Sigmoid colon (tissue), 7 donors: ENCODE results near the gene BPI. TPM values are rescaled to one million over a fixed set of nuclear protein-coding genes. Genes with fewer than 3 reads are reported as not detected.

Source experiments
- DNase-seq: peaks from one replicate; pipeline ENCODE4 v3.0.0-alpha.2; 2019
- H3K27ac ChIP-seq, 4 donors: fragments of 200-600 bp; sonication (generic); one replicate each; pipeline ENCODE4 v1.5.1; 2016 to 2019; ENCODE audit warnings: mild to moderate bottlenecking in 1 of 4
- H3K27me3 ChIP-seq, 3 donors: fragments of 200-600 bp; sonication (generic); one replicate each; pipeline ENCODE4 v1.5.1; 2019; ENCODE audit warnings: mild to moderate bottlenecking in 1 of 3
- H3K36me3 ChIP-seq, 4 donors: fragments of 200-600 bp; sonication (generic); one replicate each; pipeline ENCODE4 v1.5.1; 2016 to 2019
- H3K4me1 ChIP-seq, 4 donors: fragments of 200-600 bp; sonication (generic); one replicate each; pipeline ENCODE4 v1.5.1; 2017 to 2019
- H3K4me3 ChIP-seq, 4 donors: fragments of 200-600 bp; sonication (generic); one replicate each; pipeline ENCODE4 v1.5.1; 2017 to 2019; ENCODE audit warnings: mild to moderate bottlenecking in 2 of 4, moderate library complexity in 1 of 4
- H3K9me3 ChIP-seq, 4 donors: fragments of 200-600 bp in 3 of 4; sonication (generic) in 3 of 4; one replicate each; pipeline versions ENCODE4 v1.5.1 to v1.6.1; 2013 to 2019
- EP300 ChIP-seq, 4 donors: sonication (generic); formaldehyde crosslinking; IDR thresholded peaks; one replicate each; pipeline ENCODE4 v1.6.1; 2017; ENCODE audit warnings: antibody characterized with exemption in 4 of 4
- POLR2A ChIP-seq, 2 donors: fragments of 450-650 bp; IDR thresholded peaks; one replicate each; pipeline ENCODE4 v1.6.1; 2016; ENCODE audit warnings: antibody characterized with exemption in 2 of 2, mild to moderate bottlenecking in 2 of 2, moderate library complexity in 2 of 2
- POLR2AphosphoS5 ChIP-seq, 4 donors: sonication (generic); formaldehyde crosslinking; IDR thresholded peaks; one replicate each; pipeline ENCODE4 v1.6.1; 2017; ENCODE audit warnings: antibody characterized with exemption in 4 of 4
- WGBS, 2 donors: extraction: QIAGEN DNeasy Blood & Tissue Kit; methylation state at CpG; one replicate each; pipeline ENCODE4 v1.1.7; 2013; 5-methylcytosine and 5-hydroxymethylcytosine counted together
- intact Hi-C: fragments of 100-400 bp; cut with DNase I; formaldehyde crosslinking; loops from one replicate; pipeline ENCODE4 v1.15.1; 2023
- polyA plus RNA-seq, 3 donors: library from polyadenylated mRNA; stranded (reverse); fragments of 200-250 nt; gene quantifications; one replicate each; pipeline ENCODE4 v1.2.3, GENCODE V29; 2013
- total RNA-seq, 4 donors: library from RNA; depleted of rRNA; stranded (reverse); fragments of >200 nt; gene quantifications; one replicate each; pipeline ENCODE4 v1.1.0, GENCODE V29; 2016
- TF ChIP-seq, protein P1 (sequence below), 4 experiments: fragments of 450-650 bp in 3 of 4; fragments of 200-600 bp in 1 of 4; IDR thresholded peaks; one replicate each; pipeline ENCODE4 v1.5.1; 2016 to 2019; ENCODE audit warnings: antibody characterized with exemption in 4 of 4, mild to moderate bottlenecking in 3 of 4, moderate library complexity in 2 of 4
- donor health status: healthy with polysubstance abuse.
- donor health status: Bipolar disorder and iron deficiency.
- donor health status: healthy.

Gene BPI
- total and polyA plus RNA-seq, 7 donors = 0.09 to 0.99 TPM; not detected in 5

DNA sequence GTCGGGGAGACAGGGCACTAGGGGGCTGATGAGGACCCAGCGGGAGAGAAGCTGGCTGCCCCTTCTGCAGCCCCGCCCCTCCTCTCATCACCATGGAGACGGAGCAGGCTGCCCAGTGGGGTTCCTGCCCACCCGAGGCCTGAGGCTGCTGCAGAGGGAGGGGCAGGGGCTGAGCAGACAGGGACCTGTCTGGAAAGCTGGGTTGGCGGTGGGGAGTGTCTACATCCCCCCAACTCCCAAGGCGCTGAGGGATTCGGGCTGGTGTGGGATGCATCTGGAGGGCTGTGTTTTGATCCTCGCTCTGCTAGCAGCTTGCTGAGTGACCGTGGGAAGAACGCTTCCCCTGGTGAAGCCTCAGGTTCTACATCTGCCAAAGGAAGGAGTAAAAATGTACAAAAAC, 1.2 kb upstream of the BPI start:
- intact Hi-C loops = no loop called here
- peaks cover 0 to 18% (median 16%) of the 10 kb centered on the region in 4 donors for H3K4me1 ChIP-seq
- H3K36me3 ChIP-seq = no peaks in the 10 kb centered on the region
- H3K27me3 ChIP-seq = peaks cover 0 to 33% (median 0%) of the 10 kb centered on the region in 3 donors
- WGBS, 2 donors = 29 to 47% methylated on average over 11 of the region's 11 CpGs
- TF ChIP-seq, protein P1, sequence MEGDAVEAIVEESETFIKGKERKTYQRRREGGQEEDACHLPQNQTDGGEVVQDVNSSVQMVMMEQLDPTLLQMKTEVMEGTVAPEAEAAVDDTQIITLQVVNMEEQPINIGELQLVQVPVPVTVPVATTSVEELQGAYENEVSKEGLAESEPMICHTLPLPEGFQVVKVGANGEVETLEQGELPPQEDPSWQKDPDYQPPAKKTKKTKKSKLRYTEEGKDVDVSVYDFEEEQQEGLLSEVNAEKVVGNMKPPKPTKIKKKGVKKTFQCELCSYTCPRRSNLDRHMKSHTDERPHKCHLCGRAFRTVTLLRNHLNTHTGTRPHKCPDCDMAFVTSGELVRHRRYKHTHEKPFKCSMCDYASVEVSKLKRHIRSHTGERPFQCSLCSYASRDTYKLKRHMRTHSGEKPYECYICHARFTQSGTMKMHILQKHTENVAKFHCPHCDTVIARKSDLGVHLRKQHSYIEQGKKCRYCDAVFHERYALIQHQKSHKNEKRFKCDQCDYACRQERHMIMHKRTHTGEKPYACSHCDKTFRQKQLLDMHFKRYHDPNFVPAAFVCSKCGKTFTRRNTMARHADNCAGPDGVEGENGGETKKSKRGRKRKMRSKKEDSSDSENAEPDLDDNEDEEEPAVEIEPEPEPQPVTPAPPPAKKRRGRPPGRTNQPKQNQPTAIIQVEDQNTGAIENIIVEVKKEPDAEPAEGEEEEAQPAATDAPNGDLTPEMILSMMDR (IDR thresholded peaks at IDR 0.05) = no peak
- TF ChIP-seq POLR2A (IDR thresholded peaks at IDR 0.05) (no peak), EP300 (IDR thresholded peaks at IDR 0.05) (no peak), POLR2AphosphoS5 (IDR thresholded peaks at IDR 0.05) (no peak)
- no peak overlapping the region for H3K4me3 ChIP-seq
- no peaks in the 10 kb centered on the region for H3K9me3 ChIP-seq
- DNase-seq = peak; percentile 56
- no peak overlapping the region for H3K27ac ChIP-seq

DNA sequence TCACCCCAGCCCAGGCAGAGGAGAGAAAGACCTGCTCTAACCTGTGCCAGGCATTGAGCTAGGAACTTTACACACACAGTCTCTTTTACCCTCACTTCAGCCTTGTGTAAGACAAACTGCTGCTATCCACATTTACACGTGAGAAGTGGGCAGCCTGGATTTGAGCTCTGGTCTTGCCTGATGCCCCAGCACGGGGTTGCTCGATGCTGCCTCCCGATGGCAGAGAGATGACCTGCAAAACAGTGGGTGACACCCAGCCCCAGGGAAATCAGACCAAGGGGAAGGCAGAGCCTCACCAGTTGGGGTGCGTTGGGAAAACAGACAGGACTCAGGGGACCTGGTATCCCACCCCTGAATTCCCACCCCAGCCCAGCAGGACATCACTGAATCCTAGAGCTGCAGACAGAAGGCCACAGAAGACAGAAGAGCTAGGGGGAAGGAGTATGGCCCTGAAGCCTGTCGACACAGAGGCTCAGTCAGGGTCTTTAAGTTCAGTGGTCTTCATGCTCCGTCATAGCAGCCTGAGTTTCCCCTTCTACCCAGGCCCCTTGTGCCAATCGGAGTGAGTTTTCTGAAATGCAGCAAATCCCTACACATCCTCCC, 990 bp downstream of the BPI start:
- Histone ChIP-seq H3K9me3 (no peaks in the 10 kb centered on the region), H3K27me3 (peaks cover 0 to 33% (median 0%) of the 10 kb centered on the region in 3 donors), H3K36me3 (no peaks in the 10 kb centered on the region), H3K4me1 (peaks cover 0 to under 1% (median 0%) of the 10 kb centered on the region in 4 donors), H3K4me3 (no peak overlapping the region), H3K27ac (no peak overlapping the region)
- no peak for DNase-seq
- intact Hi-C loops = no loop called here
- WGBS, 2 donors = 46 to 50% methylated on average over 8 of the region's 8 CpGs
- TF ChIP-seq POLR2A (IDR thresholded peaks at IDR 0.05) = no peak
- TF ChIP-seq POLR2AphosphoS5 (IDR thresholded peaks at IDR 0.05) = no peak
- TF ChIP-seq, protein P1 (IDR thresholded peaks at IDR 0.05) = peak in 2 of 4 experiments; percentile 12 to 31

DNA sequence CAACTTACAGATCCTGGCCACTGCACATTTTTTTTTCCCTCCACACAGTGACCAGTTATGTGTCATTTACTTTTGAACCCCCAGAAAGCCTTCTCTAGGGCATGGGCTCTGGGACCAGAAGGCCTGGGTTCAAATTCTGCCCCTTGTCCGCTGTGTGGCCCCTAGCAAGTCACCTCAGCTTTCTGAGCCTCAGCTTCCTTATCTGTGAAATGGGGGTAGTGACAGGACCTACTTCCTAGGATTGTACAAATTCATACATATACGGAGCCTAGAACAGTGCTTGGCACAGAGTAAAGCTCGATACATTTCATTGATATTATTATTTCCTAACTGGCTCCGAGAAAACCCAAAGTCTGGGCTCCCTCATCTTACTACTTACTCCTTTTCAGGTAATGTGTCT, 1.6 kb downstream of the BPI start:
- intact Hi-C loops = no loop called here
- TF ChIP-seq EP300 (IDR thresholded peaks at IDR 0.05) (no peak), POLR2AphosphoS5 (IDR thresholded peaks at IDR 0.05) (no peak), POLR2A (IDR thresholded peaks at IDR 0.05) (no peak)
- TF ChIP-seq, protein P1 (IDR thresholded peaks at IDR 0.05) = no peak
- Histone ChIP-seq H3K4me3 (no peak overlapping the region), H3K27ac (no peak overlapping the region), H3K9me3 (no peaks in the 10 kb centered on the region), H3K27me3 (peaks cover 0 to 33% (median 0%) of the 10 kb centered on the region in 3 donors), H3K4me1 (no peaks in the 10 kb centered on the region), H3K36me3 (no peaks in the 10 kb centered on the region)
- 83 to 90% methylated on average over 4 of the region's 4 CpGs for WGBS, 2 donors
- DNase-seq = no peak

DNA sequence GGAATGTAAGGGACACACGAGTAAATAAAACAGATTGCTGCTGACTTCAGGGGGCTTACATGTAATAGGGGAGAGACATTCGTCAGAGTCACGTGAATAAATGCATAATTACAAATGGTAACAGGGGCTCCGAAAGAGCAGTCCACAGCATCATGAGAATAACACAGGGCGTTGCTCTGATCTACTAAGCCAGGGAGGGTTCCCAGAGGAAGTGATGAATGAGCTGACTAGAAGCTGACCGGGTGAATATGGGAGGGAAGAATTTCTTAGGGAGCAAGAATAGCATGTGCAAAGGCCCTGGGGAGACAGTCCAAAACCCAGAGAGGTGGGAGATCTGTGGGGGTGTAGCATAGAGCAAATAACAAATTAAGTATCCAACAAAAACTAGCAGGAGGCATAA, 2.4 kb downstream of the BPI start:
- WGBS, 2 donors = 81 to 82% methylated on average over 6 of the region's 6 CpGs
- intact Hi-C loops = no loop called here
- H3K9me3 ChIP-seq = no peaks in the 10 kb centered on the region
- H3K27me3 ChIP-seq = peaks cover 0 to 33% (median 0%) of the 10 kb centered on the region in 3 donors
- H3K4me3 ChIP-seq = no peak overlapping the region
- H3K4me1 ChIP-seq = no peaks in the 10 kb centered on the region
- peak; percentile 10 for DNase-seq
- TF ChIP-seq EP300 (IDR thresholded peaks at IDR 0.05) (no peak), POLR2A (IDR thresholded peaks at IDR 0.05) (no peak), POLR2AphosphoS5 (IDR thresholded peaks at IDR 0.05) (no peak)
- TF ChIP-seq, protein P1 (IDR thresholded peaks at IDR 0.05) = no peak
- H3K36me3 ChIP-seq = no peaks in the 10 kb centered on the region
- H3K27ac ChIP-seq = no peak overlapping the region
